HG03139 (cell line): ENCODE data around the gene CFAP97.

Source experiments
- ATAC-seq: cut with Tn5 transposase; IDR thresholded peaks from one replicate; pipeline ENCODE4 v1.9.1; 2021; ENCODE audit not compliant: unreplicated experiment

CFAP97 gene

GRCh38 chr4:185110375-185110823 lies 93.4 kb downstream of the CFAP97 start:
- no peak for ATAC-seq

GRCh38 chr4:185109736-185110135 lies 94.1 kb downstream of the CFAP97 start:
- no peak for ATAC-seq
